Measurements from ENCODE around the gene GPC5. TPM values are rescaled to one million over a fixed set of nuclear protein-coding genes. Genes with fewer than 3 reads are reported as not detected.

The GPC5 gene
- total RNA-seq, 1 experiment from 2014 or later = 0.26 TPM

DNA sequence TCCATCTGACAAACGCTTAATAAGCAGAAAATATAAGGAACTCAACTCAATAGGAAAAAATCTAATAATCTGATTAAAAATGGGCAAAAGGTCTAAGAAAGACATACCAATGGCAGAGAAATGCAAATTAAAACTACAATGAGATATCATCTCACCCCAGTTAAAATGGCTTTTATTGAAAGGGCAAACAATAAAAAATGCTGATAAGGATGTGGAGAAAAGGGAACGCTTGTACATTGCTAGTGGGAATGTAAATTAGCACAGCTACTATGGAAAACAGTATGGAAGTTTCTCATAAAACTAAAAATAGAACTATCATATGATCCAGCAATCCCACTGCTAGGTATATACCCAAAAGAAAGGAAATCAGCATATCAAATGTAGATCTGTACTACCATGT lies 1319.4 kb downstream of the GPC5 start:
- intact Hi-C loops (cut with micrococcal nuclease; ENCODE audit: unreplicated experiment) (no loop called here), in situ Hi-C loops (cut with HindIII; ENCODE audit: low pct_unique_long_range_greater_than_20kb, low sequenced_read_pairs) (no loop called here)
- no TSS peak for BruUV-seq (replicated peaks)
- Histone ChIP-seq H3K4me3 (ENCODE audit: low read depth in 2 of 2, low read length in 2 of 2) (no peak overlapping the region), H3K4me1 (ENCODE audit: control insufficient read depth, insufficient read depth, low read length) (no peaks in the 10 kb centered on the region), H3K9me3 (ENCODE audit: control insufficient read depth, insufficient read depth, low read depth, low read length) (no peaks in the 10 kb centered on the region), H3K27me3 (ENCODE audit: control insufficient read depth, insufficient read depth, low read length) (no peaks in the 10 kb centered on the region), H3K27ac (ENCODE audit: low read length) (no peak overlapping the region), H3K36me3 (ENCODE audit: control insufficient read depth, insufficient read depth, low read length) (no peaks in the 10 kb centered on the region)
- TF ChIP-seq, protein P1, sequence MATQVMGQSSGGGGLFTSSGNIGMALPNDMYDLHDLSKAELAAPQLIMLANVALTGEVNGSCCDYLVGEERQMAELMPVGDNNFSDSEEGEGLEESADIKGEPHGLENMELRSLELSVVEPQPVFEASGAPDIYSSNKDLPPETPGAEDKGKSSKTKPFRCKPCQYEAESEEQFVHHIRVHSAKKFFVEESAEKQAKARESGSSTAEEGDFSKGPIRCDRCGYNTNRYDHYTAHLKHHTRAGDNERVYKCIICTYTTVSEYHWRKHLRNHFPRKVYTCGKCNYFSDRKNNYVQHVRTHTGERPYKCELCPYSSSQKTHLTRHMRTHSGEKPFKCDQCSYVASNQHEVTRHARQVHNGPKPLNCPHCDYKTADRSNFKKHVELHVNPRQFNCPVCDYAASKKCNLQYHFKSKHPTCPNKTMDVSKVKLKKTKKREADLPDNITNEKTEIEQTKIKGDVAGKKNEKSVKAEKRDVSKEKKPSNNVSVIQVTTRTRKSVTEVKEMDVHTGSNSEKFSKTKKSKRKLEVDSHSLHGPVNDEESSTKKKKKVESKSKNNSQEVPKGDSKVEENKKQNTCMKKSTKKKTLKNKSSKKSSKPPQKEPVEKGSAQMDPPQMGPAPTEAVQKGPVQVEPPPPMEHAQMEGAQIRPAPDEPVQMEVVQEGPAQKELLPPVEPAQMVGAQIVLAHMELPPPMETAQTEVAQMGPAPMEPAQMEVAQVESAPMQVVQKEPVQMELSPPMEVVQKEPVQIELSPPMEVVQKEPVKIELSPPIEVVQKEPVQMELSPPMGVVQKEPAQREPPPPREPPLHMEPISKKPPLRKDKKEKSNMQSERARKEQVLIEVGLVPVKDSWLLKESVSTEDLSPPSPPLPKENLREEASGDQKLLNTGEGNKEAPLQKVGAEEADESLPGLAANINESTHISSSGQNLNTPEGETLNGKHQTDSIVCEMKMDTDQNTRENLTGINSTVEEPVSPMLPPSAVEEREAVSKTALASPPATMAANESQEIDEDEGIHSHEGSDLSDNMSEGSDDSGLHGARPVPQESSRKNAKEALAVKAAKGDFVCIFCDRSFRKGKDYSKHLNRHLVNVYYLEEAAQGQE (IDR thresholded peaks at IDR 0.05; ENCODE audit: insufficient read depth in 1 of 2, low read depth in 2 of 2, low read length in 1 of 2) = no peak
- no peak for TF ChIP-seq SIN3A (IDR thresholded peaks at IDR 0.05; ENCODE audit: borderline replicate concordance, insufficient read depth, low read depth, low read length)
- TF ChIP-seq POLR2AphosphoS5 (IDR thresholded peaks at IDR 0.05; ENCODE audit: low read depth, low read length) = no peak
- TF ChIP-seq, protein P2, sequence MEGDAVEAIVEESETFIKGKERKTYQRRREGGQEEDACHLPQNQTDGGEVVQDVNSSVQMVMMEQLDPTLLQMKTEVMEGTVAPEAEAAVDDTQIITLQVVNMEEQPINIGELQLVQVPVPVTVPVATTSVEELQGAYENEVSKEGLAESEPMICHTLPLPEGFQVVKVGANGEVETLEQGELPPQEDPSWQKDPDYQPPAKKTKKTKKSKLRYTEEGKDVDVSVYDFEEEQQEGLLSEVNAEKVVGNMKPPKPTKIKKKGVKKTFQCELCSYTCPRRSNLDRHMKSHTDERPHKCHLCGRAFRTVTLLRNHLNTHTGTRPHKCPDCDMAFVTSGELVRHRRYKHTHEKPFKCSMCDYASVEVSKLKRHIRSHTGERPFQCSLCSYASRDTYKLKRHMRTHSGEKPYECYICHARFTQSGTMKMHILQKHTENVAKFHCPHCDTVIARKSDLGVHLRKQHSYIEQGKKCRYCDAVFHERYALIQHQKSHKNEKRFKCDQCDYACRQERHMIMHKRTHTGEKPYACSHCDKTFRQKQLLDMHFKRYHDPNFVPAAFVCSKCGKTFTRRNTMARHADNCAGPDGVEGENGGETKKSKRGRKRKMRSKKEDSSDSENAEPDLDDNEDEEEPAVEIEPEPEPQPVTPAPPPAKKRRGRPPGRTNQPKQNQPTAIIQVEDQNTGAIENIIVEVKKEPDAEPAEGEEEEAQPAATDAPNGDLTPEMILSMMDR (IDR thresholded peaks at IDR 0.05) = no peak
- TF ChIP-seq TCF7L2 (IDR thresholded peaks at IDR 0.05; ENCODE audit: low read depth, low read length) = no peak
- no peak for DNase-seq (ENCODE audit: low read depth, low spot score)
- CTCF ChIA-PET = no interaction called here
- ATAC-seq = no peak
- POLR2A ChIA-PET = no interaction called here

DNA sequence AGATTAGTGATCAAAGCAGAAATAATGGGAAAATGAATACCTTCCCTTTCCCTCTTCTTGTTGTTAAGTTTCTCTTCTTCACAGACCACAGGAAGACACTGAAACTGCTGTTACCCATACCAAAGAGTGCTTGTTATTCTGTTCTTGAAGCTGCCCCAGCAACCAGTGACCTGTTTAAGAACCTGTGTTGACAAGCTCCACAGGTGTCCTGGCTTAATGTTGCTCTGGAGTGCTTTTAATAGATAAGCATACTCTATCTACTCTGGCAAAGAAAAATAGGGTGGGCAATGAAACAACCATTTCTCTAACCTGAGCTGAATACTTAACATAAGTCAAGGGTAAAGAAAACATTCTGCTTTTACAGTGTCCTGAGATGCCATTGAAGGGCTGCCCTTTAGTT lies 1321.4 kb downstream of the GPC5 start:
- DNase-seq (ENCODE audit: low read depth, low spot score) (no peak), ATAC-seq (no peak)
- no peak overlapping the region for H3K4me3 ChIP-seq (ENCODE audit: low read depth in 2 of 2, low read length in 2 of 2)
- no peaks in the 10 kb centered on the region for H3K36me3 ChIP-seq (ENCODE audit: control insufficient read depth, insufficient read depth, low read length)
- no peaks in the 10 kb centered on the region for H3K4me1 ChIP-seq (ENCODE audit: control insufficient read depth, insufficient read depth, low read length)
- H3K27ac ChIP-seq (ENCODE audit: low read length) = no peak overlapping the region
- in situ Hi-C loops (cut with HindIII; ENCODE audit: low pct_unique_long_range_greater_than_20kb, low sequenced_read_pairs) (no loop called here), intact Hi-C loops (cut with micrococcal nuclease; ENCODE audit: unreplicated experiment) (no loop called here)
- no peaks in the 10 kb centered on the region for H3K9me3 ChIP-seq (ENCODE audit: control insufficient read depth, insufficient read depth, low read depth, low read length)
- ChIA-PET CTCF (no interaction called here), POLR2A (no interaction called here)
- no peak for TF ChIP-seq TCF7L2 (IDR thresholded peaks at IDR 0.05; ENCODE audit: low read depth, low read length)
- BruUV-seq (replicated peaks) = no TSS peak
- no peaks in the 10 kb centered on the region for H3K27me3 ChIP-seq (ENCODE audit: control insufficient read depth, insufficient read depth, low read length)

DNA sequence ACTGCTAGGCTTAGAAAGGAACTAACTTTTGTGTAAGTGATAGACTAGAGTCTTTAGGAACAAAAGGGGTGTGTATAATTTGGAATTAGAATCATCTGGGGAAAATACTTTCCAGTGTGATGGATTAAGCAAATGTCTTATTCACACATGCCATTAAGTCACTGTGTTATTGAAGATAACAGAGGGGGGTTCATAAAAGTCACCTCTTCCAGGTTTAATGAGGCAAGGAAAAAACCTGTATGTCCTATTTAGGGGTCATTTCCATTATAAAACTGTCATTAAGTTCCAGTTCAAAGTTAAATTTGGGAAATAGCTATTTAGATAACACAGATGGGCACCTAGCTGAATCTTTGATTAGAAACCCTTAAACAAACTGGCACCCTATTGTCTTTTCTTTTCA lies 1323.2 kb downstream of the GPC5 start:
- DNase-seq (ENCODE audit: low read depth, low spot score) (no peak), ATAC-seq (no peak)
- Histone ChIP-seq H3K4me1 (ENCODE audit: control insufficient read depth, insufficient read depth, low read length) (no peaks in the 10 kb centered on the region), H3K27ac (ENCODE audit: low read length) (no peak overlapping the region), H3K4me3 (ENCODE audit: low read depth in 2 of 2, low read length in 2 of 2) (no peak overlapping the region), H3K27me3 (ENCODE audit: control insufficient read depth, insufficient read depth, low read length) (no peaks in the 10 kb centered on the region), H3K9me3 (ENCODE audit: control insufficient read depth, insufficient read depth, low read depth, low read length) (no peaks in the 10 kb centered on the region), H3K36me3 (ENCODE audit: control insufficient read depth, insufficient read depth, low read length) (no peaks in the 10 kb centered on the region)
- intact Hi-C loops (cut with micrococcal nuclease; ENCODE audit: unreplicated experiment) = no loop called here
- no TSS peak for BruUV-seq (replicated peaks)
- in situ Hi-C loops (cut with HindIII; ENCODE audit: low pct_unique_long_range_greater_than_20kb, low sequenced_read_pairs) = no loop called here
- TF ChIP-seq TCF7L2 (IDR thresholded peaks at IDR 0.05; ENCODE audit: low read depth, low read length) = no peak
- TF ChIP-seq, protein P1 (IDR thresholded peaks at IDR 0.05; ENCODE audit: insufficient read depth in 1 of 2, low read depth in 2 of 2, low read length in 1 of 2) = no peak
- no peak for TF ChIP-seq SIN3A (IDR thresholded peaks at IDR 0.05; ENCODE audit: borderline replicate concordance, insufficient read depth, low read depth, low read length)
- TF ChIP-seq, protein P2 (IDR thresholded peaks at IDR 0.05) = no peak
- no peak for TF ChIP-seq POLR2AphosphoS5 (IDR thresholded peaks at IDR 0.05; ENCODE audit: low read depth, low read length)
- CTCF ChIA-PET = no interaction called here
- POLR2A ChIA-PET = no interaction called here
